Testis (tissue), 3 donors: Measurements from ENCODE around the gene LRRFIP2. TPM values are rescaled to one million over a fixed set of nuclear protein-coding genes. Genes with fewer than 3 reads are reported as not detected.
A peak's percentile ranks its signal among the peaks of the same experiment; 100 is the strongest.

Experiments used
- DNase-seq: peaks from one replicate; pipeline ENCODE4 v3.0.0-alpha.2; 2019
- H3K27ac ChIP-seq, 2 donors: fragments of 200-600 bp; sonication (generic); one replicate each; pipeline ENCODE4 v1.5.1; 2019
- H3K27me3 ChIP-seq: fragments of 200-600 bp; sonication (generic); one replicate; pipeline ENCODE4 v1.5.1; 2019
- H3K36me3 ChIP-seq: fragments of 200-600 bp; sonication (generic); one replicate; pipeline ENCODE4 v1.5.1; 2017; ENCODE audit warnings: low read depth; ENCODE audit errors: missing control alignments
- H3K4me1 ChIP-seq: fragments of 200-600 bp; sonication (generic); one replicate; pipeline ENCODE4 v1.5.1; 2019
- H3K4me3 ChIP-seq, 2 donors: fragments of 200-600 bp; sonication (generic); one replicate each; pipeline ENCODE4 v1.5.1; 2017 to 2019
- H3K9me3 ChIP-seq: fragments of 200-600 bp; sonication (generic); one replicate; pipeline ENCODE4 v1.5.1; 2017
- POLR2A ChIP-seq: fragments of 450-650 bp; IDR thresholded peaks from one replicate; pipeline ENCODE4 v1.6.1; 2017; ENCODE audit warnings: antibody characterized with exemption, mild to moderate bottlenecking, moderate library complexity
- WGBS, 2 donors: methylation state at CpG; one replicate each; pipeline ENCODE4 v1.1.5; 2018; 5-methylcytosine and 5-hydroxymethylcytosine counted together
- intact Hi-C: fragments of 100-400 bp; cut with DNase I; formaldehyde crosslinking; loops from one replicate; pipeline ENCODE4 v1.15.1; 2023; ENCODE audit warnings: low total_unique reads
- polyA plus RNA-seq: library from polyadenylated mRNA; stranded (reverse); fragments of 350-450 nt; fragmentation: Illumina TruSeq; extraction: RNeasy Lipid Tissue Mini Kit (QIAGEN cat#74804); gene quantifications from one replicate; pipeline ENCODE4 v1.2.3, GENCODE V29; 2014; ENCODE audit warnings: low read depth, low replicate concordance; ENCODE audit not compliant: insufficient read depth
- total RNA-seq, 2 donors: library from RNA; depleted of rRNA; stranded (reverse); fragments of >200 nt; gene quantifications; one replicate each; pipeline ENCODE4 v1.2.3, GENCODE V29; 2016
- TF ChIP-seq, protein P1 (sequence below), 3 experiments: fragments of 450-650 bp in 2 of 3; fragments of 200-600 bp in 1 of 3; sonication (generic) in 1 of 3; IDR thresholded peaks; one replicate each; pipeline ENCODE4 v1.5.1; 2016 to 2019; ENCODE audit warnings: antibody characterized with exemption in 3 of 3, mild to moderate bottlenecking in 2 of 3, moderate library complexity in 1 of 3

Gene LRRFIP2
- total and polyA plus RNA-seq, 3 donors from 2014 or later, result 86.2 to 115 (median 114) TPM

DNA sequence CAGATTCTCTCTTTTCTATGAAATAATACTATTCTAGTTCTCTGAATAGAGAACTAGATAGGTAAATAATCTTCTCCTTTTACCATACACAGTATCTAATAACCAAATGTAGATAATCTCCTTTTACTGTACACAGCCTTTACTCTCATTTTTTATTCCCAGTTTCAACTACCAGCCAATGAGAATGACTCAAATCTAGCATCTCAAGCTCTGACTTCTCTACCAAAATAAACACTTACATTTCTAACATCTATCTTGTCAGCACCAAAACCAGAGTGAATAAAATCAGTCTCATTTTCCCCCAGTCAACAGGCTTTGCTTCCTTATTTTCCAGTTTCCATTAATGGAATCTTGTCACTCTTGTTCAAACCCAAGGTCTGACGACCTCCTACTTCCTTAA, 36.9 kb downstream of the LRRFIP2 start:
- H3K9me3 ChIP-seq, result no peaks in the 10 kb centered on the region
- DNase-seq, result no peak
- no peak overlapping the region for H3K4me3 ChIP-seq
- no peaks in the 10 kb centered on the region for H3K36me3 ChIP-seq
- intact Hi-C loops, result no loop called here
- no peak for TF ChIP-seq POLR2A
- TF ChIP-seq, protein P1, sequence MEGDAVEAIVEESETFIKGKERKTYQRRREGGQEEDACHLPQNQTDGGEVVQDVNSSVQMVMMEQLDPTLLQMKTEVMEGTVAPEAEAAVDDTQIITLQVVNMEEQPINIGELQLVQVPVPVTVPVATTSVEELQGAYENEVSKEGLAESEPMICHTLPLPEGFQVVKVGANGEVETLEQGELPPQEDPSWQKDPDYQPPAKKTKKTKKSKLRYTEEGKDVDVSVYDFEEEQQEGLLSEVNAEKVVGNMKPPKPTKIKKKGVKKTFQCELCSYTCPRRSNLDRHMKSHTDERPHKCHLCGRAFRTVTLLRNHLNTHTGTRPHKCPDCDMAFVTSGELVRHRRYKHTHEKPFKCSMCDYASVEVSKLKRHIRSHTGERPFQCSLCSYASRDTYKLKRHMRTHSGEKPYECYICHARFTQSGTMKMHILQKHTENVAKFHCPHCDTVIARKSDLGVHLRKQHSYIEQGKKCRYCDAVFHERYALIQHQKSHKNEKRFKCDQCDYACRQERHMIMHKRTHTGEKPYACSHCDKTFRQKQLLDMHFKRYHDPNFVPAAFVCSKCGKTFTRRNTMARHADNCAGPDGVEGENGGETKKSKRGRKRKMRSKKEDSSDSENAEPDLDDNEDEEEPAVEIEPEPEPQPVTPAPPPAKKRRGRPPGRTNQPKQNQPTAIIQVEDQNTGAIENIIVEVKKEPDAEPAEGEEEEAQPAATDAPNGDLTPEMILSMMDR (IDR thresholded peaks at IDR 0.05), result no peak
- WGBS, 2 donors, result 64 to 67% methylated on average over 1 of the region's 1 CpG
- H3K27me3 ChIP-seq, result no peaks in the 10 kb centered on the region
- no peak overlapping the region for H3K27ac ChIP-seq
- H3K4me1 ChIP-seq, result no peaks in the 10 kb centered on the region

DNA sequence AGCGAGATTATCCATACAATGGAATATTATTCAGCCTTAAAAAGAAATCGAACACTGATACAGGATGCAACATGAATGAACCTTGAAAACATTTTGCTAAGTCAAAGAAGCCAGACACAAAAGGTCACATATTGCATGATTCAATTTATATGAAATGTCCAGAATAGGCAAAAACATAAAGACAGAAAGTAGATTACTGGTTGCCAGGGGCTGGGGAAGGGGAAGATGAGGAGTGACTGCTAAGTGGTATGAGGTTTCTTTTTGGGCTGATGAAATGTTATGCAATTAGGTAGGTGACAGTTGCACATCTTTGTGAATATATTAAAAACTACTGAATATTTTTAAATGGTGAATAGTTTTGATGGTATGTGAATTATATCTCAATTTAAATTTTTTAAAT, 38.3 kb downstream of the LRRFIP2 start:
- Histone ChIP-seq H3K4me1 (peaks cover 7% of the 10 kb centered on the region), H3K27me3 (no peaks in the 10 kb centered on the region), H3K4me3 (no peak overlapping the region), H3K27ac (no peak overlapping the region), H3K36me3 (no peaks in the 10 kb centered on the region), H3K9me3 (no peaks in the 10 kb centered on the region)
- intact Hi-C loops, result no loop called here
- no peak for DNase-seq
- WGBS, 2 donors, result 92 to 95% methylated on average over 2 of the region's 2 CpGs
- TF ChIP-seq, protein P1 (IDR thresholded peaks at IDR 0.05), result no peak
- no peak for TF ChIP-seq POLR2A

DNA sequence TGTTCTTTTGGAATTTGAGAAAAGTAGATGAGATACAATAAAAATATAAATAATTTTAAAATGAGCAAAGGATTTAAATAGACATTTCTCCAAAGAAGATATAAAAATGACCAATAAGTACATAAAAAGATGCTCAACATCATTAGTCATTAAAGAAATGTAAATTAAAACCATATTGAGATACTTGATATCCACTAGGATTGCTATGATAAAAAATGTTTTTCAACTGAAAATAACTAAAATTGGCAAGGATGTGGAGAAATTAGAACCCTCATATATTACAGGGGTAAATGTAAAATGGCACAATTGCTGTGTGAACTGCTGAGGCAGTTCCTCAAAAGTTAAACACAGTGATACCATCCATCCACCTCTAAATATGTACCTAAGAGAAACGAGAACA, 38.8 kb downstream of the LRRFIP2 start:
- DNase-seq, result no peak
- 79 to 96% methylated on average over 1 of the region's 1 CpG for WGBS, 2 donors
- intact Hi-C loops, result no loop called here
- Histone ChIP-seq H3K27me3 (no peaks in the 10 kb centered on the region), H3K4me1 (peaks cover 9% of the 10 kb centered on the region), H3K4me3 (no peak overlapping the region), H3K27ac (no peak overlapping the region), H3K36me3 (no peaks in the 10 kb centered on the region), H3K9me3 (no peaks in the 10 kb centered on the region)
- TF ChIP-seq, protein P1 (IDR thresholded peaks at IDR 0.05), result no peak
- TF ChIP-seq POLR2A, result no peak

DNA sequence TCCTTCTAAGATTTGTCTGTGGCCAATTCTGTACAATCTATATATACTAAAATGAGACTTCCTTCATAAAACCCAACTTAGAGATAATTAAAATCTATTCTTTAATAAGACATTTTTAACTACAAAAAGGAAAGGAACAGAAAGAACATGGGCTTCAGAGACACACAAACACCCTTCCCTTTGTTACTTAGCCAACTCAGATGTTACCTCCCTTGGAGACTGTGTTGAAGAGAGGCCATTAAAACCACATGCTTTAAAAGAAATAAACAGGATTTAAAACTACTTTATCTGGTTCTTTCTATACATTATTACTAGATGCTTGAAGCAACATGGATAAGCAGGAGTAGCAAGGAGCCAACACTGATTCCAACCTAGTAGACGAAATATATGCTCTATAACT, 42.0 kb downstream of the LRRFIP2 start:
- 87 to 88% methylated on average over 1 of the region's 1 CpG for WGBS, 2 donors
- no peaks in the 10 kb centered on the region for H3K36me3 ChIP-seq
- H3K4me3 ChIP-seq, result no peak overlapping the region
- DNase-seq, result no peak
- TF ChIP-seq, protein P1 (IDR thresholded peaks at IDR 0.05), result no peak
- TF ChIP-seq POLR2A, result no peak
- no peaks in the 10 kb centered on the region for H3K9me3 ChIP-seq
- H3K27ac ChIP-seq, result peak overlapping the region in 1 of 2 donors; percentile 11
- intact Hi-C loops, result no loop called here
- no peaks in the 10 kb centered on the region for H3K27me3 ChIP-seq
- peaks cover 9% of the 10 kb centered on the region for H3K4me1 ChIP-seq

DNA sequence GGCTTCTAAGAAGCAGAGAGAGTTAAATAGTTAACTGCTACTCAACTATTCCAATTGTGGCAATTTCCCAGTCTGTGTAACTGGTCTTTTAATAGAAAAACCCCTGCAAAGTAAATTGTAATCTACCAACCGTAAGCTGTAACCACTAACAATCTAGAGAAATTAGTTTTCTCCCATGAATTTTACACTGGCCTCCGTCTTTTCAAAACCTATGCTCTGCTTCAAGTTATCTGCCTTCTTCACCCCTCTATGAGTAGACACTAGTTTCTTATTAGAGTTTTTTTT, 42.6 kb downstream of the LRRFIP2 start:
- Histone ChIP-seq H3K4me3 (no peak overlapping the region), H3K27ac (peak overlapping the region in 1 of 2 donors; percentile 11), H3K36me3 (no peaks in the 10 kb centered on the region), H3K27me3 (no peaks in the 10 kb centered on the region), H3K4me1 (peaks cover 9% of the 10 kb centered on the region), H3K9me3 (no peaks in the 10 kb centered on the region)
- no peak for TF ChIP-seq POLR2A
- TF ChIP-seq, protein P1 (IDR thresholded peaks at IDR 0.05), result no peak
- 29 to 34% methylated on average over 2 of the region's 2 CpGs for WGBS, 2 donors
- DNase-seq, result no peak
- intact Hi-C loops, result no loop called here
